ENCODE data around the gene SLC27A2.

DNA sequence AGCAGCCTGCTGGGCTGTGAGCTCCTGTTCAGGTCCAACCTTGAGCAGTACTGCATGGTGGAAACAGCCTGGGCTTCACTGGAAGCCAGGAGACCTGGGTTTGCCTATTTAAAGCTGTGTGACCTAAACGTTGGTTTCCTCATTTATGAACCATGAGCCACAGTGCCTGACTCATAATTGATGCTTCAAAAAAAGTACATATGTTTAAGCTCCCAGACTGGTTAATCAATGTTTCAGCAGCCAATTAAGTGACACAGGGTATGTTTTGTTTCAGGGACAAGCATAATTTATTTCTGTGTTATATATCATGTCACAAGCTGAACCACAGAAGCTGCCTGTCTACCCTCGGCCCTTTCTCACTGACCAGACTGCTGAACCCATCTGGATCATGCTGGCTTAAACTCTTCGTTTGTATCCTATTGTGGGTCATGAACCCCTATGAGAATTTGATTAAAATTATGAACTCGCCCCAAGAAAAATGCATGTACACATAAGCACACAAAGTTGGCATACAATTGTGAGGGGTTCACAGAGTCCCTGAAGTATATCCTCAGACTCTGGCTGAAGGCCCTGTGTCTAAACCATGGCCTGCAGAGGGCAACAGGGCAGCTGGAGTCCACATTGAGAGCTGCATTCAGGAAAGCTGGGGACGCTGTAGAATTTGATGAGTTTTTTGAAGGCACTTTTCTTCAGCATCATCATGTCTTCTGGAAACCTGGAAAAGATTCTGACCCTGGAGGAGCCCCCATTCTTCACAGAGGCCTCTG lies 59.9 kb downstream of the SLC27A2 start:
- TF ChIP-seq, protein P1, sequence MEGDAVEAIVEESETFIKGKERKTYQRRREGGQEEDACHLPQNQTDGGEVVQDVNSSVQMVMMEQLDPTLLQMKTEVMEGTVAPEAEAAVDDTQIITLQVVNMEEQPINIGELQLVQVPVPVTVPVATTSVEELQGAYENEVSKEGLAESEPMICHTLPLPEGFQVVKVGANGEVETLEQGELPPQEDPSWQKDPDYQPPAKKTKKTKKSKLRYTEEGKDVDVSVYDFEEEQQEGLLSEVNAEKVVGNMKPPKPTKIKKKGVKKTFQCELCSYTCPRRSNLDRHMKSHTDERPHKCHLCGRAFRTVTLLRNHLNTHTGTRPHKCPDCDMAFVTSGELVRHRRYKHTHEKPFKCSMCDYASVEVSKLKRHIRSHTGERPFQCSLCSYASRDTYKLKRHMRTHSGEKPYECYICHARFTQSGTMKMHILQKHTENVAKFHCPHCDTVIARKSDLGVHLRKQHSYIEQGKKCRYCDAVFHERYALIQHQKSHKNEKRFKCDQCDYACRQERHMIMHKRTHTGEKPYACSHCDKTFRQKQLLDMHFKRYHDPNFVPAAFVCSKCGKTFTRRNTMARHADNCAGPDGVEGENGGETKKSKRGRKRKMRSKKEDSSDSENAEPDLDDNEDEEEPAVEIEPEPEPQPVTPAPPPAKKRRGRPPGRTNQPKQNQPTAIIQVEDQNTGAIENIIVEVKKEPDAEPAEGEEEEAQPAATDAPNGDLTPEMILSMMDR (IDR thresholded peaks at IDR 0.05) = no peak
- TF ChIP-seq POLR2A (IDR thresholded peaks at IDR 0.05) (no peak), POLR2AphosphoS5 (IDR thresholded peaks at IDR 0.05) (no peak)
